Cardiac muscle cell (in vitro differentiated cells and primary cell): ENCODE results near the gene KCNJ10. TPM values are rescaled to one million over a fixed set of nuclear protein-coding genes. Genes with fewer than 3 reads are reported as not detected.

Experiments
- DNase-seq, 2 donors: peaks; one replicate each; pipeline versions ENCODE4 v3.0.0 to v3.0.0-alpha.2; 2010 to 2017; ENCODE audit warnings: low read depth in 1 of 2, low spot score in 1 of 2
- H3K27ac ChIP-seq: fragments of 200-600 bp; sonication (generic); 2 replicates; pipeline ENCODE4 v1.5.1; 2016
- H3K27me3 ChIP-seq: fragments of 200-600 bp; sonication (generic); 2 replicates; pipeline ENCODE4 v1.6.0; 2016; ENCODE audit warnings: control low read depth
- H3K36me3 ChIP-seq: fragments of 200-600 bp; sonication (generic); 2 replicates; pipeline ENCODE4 v1.5.1; 2016; ENCODE audit warnings: control low read depth
- H3K4me1 ChIP-seq: fragments of 200-600 bp; sonication (generic); 2 replicates; pipeline ENCODE4 v1.8.1; 2017; ENCODE audit warnings: low read depth, mild to moderate bottlenecking, mixed run types
- H3K4me3 ChIP-seq: fragments of 200-600 bp; sonication (generic); 2 replicates; pipeline ENCODE4 v1.5.1; 2016; ENCODE audit warnings: mild to moderate bottlenecking
- H3K9me3 ChIP-seq: fragments of 200-600 bp; sonication (generic); 2 replicates; pipeline ENCODE4 v1.5.1; 2017; ENCODE audit warnings: low read depth, mild to moderate bottlenecking, control low read depth
- polyA plus RNA-seq: library from polyadenylated mRNA; unstranded; fragments of >200 nt; fragmentation: Nextera tagmentation; extraction: Ambion mirVana; gene quantifications from 2 replicates; pipeline ENCODE4 v1.2.1, GENCODE V29; 2016
- total RNA-seq: library from RNA; depleted of rRNA; stranded (reverse); fragments of >200 nt; gene quantifications from 2 replicates; pipeline ENCODE4 v1.2.3, GENCODE V29; 2016
- TF ChIP-seq, protein P1 (sequence below): IDR thresholded peaks from 2 replicates; pipeline ENCODE4 v1.5.1; 2012; ENCODE audit warnings: low read depth, mild to moderate bottlenecking, low read length

The KCNJ10 gene
- total RNA-seq (0.11 and 0.42 TPM in 2 replicates), polyA plus RNA-seq (0.35 and 0.54 TPM in 2 replicates)

DNA sequence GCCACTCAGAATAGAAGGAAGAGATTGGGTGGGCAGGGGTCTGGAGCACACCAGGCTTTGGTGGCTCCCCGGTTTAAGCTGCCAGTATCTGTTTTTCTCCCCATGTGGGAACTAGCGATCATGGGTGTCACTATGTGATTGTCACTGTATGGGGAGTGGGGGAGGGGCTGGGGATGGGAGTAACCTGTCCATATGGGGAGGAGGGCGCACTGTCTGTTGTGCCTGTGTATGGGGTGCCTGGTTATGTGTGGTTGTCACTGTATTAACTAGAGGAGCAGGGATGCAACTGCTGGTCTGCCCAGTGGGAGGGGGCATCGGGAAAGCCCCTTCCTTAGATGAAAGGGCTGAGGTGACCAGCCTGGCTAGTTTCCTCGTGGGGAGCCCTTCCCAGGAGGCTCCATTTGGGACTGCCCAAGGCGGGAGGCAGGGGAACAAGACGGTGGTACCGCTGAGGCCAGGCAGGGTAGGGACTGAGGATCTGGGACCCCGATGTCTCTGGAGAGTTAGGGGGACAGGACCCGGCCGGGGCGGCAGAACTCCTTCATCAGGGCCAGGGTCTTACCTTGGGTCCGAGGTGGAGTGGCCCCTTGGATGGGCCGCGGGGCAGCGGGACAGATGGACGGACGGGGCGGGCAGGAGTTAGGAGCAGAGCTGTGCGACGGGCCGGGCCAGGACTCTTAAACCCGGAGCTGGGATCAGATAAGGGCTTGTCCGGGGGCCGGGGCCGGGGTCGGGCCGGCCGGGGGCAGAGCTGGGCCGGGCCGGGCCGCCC, at the start of gene KCNJ10:
Gene KCNJ10, minus strand, starts transcription at position 701 of the 772 bp plus-strand sequence. CDS start 27,628 bp downstream, outside the sequence.
- H3K36me3 ChIP-seq = no peaks in the 10 kb centered on the region
- H3K27me3 ChIP-seq = peaks cover 18% of the 10 kb centered on the region
- H3K27ac ChIP-seq = no peak within 1 kb of the TSS
- H3K9me3 ChIP-seq = no peaks in the 10 kb centered on the region
- peaks cover 8% of the 10 kb centered on the region for H3K4me1 ChIP-seq
- no peak for DNase-seq
- TF ChIP-seq, protein P1, sequence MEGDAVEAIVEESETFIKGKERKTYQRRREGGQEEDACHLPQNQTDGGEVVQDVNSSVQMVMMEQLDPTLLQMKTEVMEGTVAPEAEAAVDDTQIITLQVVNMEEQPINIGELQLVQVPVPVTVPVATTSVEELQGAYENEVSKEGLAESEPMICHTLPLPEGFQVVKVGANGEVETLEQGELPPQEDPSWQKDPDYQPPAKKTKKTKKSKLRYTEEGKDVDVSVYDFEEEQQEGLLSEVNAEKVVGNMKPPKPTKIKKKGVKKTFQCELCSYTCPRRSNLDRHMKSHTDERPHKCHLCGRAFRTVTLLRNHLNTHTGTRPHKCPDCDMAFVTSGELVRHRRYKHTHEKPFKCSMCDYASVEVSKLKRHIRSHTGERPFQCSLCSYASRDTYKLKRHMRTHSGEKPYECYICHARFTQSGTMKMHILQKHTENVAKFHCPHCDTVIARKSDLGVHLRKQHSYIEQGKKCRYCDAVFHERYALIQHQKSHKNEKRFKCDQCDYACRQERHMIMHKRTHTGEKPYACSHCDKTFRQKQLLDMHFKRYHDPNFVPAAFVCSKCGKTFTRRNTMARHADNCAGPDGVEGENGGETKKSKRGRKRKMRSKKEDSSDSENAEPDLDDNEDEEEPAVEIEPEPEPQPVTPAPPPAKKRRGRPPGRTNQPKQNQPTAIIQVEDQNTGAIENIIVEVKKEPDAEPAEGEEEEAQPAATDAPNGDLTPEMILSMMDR = no peak
- H3K4me3 ChIP-seq = peak within 1 kb of the TSS; percentile 54

DNA sequence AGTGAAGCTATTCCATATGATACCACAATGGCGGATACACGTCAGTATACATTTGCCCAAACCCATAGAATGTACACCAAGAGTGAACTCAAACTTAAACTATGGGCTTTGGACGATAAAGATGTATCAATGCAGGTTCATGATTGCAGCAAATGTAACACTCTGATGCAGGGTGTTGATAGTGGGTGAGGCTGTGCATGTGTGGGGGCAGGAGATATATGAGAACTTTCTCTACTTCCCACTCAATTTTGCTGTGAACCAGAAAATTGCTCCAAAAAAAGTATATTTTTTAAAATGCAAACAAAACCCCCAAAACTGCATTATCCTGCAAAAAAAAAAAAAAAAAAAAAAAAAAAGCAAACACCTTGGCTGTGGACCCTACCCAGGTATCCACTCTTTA, 49.0 kb upstream of the KCNJ10 start:
- no peaks in the 10 kb centered on the region for H3K36me3 ChIP-seq
- no peak overlapping the region for H3K4me3 ChIP-seq
- TF ChIP-seq, protein P1 = no peak
- H3K27ac ChIP-seq = no peak overlapping the region
- no peaks in the 10 kb centered on the region for H3K9me3 ChIP-seq
- no peak for DNase-seq
- H3K4me1 ChIP-seq = peaks cover 48% of the 10 kb centered on the region
- no peaks in the 10 kb centered on the region for H3K27me3 ChIP-seq

DNA sequence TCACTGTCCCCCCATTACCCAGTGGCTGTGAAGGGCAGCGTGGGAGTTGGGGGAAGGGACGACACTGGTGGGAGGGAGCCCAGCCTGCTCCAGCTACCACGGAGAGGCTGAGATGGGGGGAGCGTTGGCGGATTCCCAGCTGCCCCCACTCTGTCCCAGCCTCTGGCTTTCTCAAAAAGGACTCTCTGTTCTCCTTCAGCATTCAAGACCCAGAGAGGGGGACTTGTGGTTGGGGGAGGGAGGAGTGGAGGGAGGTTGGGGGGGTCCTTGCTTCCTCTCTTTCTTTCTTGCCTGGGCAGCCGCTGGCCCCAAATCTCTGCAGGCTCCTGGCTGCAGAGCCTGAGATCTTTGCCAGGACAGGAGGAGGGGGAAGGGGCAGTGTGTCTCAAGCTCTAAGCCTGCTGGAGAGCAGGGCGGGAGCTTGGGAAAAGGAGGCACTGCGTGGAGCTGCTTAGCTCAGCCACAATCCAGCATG, 47.8 kb upstream of the KCNJ10 start:
- Histone ChIP-seq H3K36me3 (no peaks in the 10 kb centered on the region), H3K27ac (no peak overlapping the region), H3K4me1 (peaks cover 49% of the 10 kb centered on the region), H3K4me3 (no peak overlapping the region), H3K9me3 (no peaks in the 10 kb centered on the region), H3K27me3 (no peaks in the 10 kb centered on the region)
- TF ChIP-seq, protein P1 = no peak
- peak; percentile 61 to 64 for DNase-seq

DNA sequence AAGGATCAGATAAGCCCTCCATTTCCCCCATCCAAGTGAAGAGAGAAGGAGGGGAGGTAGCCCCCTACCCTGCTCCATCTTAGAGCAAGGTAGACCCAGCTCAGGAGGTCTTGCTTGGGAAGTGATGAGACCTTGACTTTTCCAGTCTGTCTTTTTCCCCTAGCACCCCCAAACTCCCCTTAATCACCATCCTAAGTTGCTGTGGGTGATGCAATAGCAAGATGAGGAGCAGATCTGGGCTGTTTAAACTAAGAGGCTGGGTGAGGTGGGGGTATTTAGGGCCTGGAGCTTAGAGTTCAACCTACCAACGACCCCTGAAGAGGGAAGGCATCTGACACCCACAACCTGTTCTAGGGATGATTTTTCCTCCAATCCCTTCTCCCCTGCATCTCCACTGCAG, 47.3 kb upstream of the KCNJ10 start:
- no peak overlapping the region for H3K4me3 ChIP-seq

DNA sequence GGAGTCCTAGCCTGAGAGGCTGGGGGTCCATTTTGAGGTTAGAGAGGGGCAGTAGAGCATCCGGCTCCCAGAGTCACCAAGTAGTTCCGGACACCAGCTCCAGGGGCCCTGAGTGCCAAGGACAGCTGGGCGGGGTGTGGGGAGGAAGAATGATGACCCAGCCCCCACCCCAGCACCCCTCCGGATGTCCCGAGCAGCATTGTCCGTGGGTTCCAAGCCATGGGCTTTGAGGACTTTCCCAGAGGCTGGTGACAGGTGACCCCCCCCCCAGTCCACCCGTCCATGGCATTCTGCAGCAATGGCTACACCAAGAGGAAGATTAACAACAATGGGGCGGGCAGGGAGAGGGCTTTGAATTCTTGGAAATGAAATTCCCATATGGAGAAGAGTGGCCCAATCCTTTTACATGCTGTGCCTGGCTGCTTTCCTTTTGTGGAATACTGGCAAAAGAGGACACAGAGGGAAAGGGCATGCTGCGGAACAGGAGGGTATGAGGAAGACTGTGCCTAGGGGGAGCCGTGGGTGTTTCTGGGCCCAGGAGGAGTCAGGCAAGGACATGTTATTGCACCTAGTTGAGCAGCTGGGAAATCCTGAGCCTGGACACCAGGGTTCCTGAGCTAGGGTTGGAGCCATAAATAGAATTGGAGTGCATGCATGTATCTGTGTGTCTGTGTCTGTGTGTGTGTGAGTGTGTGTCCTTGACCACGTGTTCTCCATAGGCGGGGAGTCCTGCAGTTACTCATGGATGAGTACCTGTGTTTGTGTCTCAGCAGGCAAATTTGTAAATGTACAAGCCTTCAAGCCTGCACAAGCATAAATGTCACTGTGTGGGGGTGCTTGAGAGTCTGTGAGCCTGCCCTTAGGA, 46.6 kb upstream of the KCNJ10 start:
- Histone ChIP-seq H3K9me3 (no peaks in the 10 kb centered on the region), H3K27me3 (no peaks in the 10 kb centered on the region), H3K4me3 (peak overlapping the region; percentile 7), H3K4me1 (peaks cover 49% of the 10 kb centered on the region), H3K36me3 (no peaks in the 10 kb centered on the region), H3K27ac (peak overlapping the region; percentile 33)
- TF ChIP-seq, protein P1 = no peak
- DNase-seq = peak; percentile 32 to 66

More for the DNA sequence above, 47.3 kb upstream of the KCNJ10 start:
- TF ChIP-seq, protein P1 = no peak
- H3K36me3 ChIP-seq = no peaks in the 10 kb centered on the region
- H3K4me1 ChIP-seq = peaks cover 49% of the 10 kb centered on the region
- H3K27ac ChIP-seq = no peak overlapping the region
- no peaks in the 10 kb centered on the region for H3K9me3 ChIP-seq
- DNase-seq = no peak
- H3K27me3 ChIP-seq = no peaks in the 10 kb centered on the region
